ENCODE results near the gene CNOT6L.

GRCh38 chr4:77762531-77762930 is 56.6 kb downstream of the CNOT6L start:
- TF ChIP-seq CTCF (IDR thresholded peaks at IDR 0.05 in 8 of 11, conservative IDR thresholded peaks at IDR 0.05 in 3 of 11): no peak
- no peak for TF ChIP-seq POLR2AphosphoS5 (IDR thresholded peaks at IDR 0.05)
- no peak for TF ChIP-seq POLR2A (IDR thresholded peaks at IDR 0.05)

Measured in spleen (tissue), 7 donors.